WTC11 (cell line): ENCODE data around the gene C1QTNF2.

Experiments used
- GRHL2 ChIP-seq: fragments of 250-450 bp; sonication (Bioruptor Pico); IDR thresholded peaks from 2 replicates; pipeline ENCODE4 v1.8.0; 2022; ENCODE audit warnings: mild to moderate bottlenecking, moderate library complexity; ENCODE audit not compliant: insufficient replicate concordance, severe bottlenecking
- IRF2 ChIP-seq: sonication (generic); formaldehyde crosslinking; IDR thresholded peaks from 2 replicates; pipeline ENCODE4 v1.8.0; 2022; ENCODE audit warnings: low read depth, missing genetic modification reagents, borderline replicate concordance
- NFE2L1 ChIP-seq: sonication (generic); formaldehyde crosslinking; IDR thresholded peaks from 2 replicates; pipeline ENCODE4 v1.8.1; 2023; ENCODE audit warnings: missing genetic modification reagents
- NFYB ChIP-seq: sonication (generic); formaldehyde crosslinking; conservative IDR thresholded peaks from 2 replicates; pipeline ENCODE4 v1.8.0; 2022; ENCODE audit warnings: low read depth, missing genetic modification reagents
- TCF7 ChIP-seq: sonication (generic); formaldehyde crosslinking; IDR thresholded peaks from 2 replicates; pipeline ENCODE4 v1.8.0; 2022; ENCODE audit warnings: mild to moderate bottlenecking, low read depth, missing genetic modification reagents, moderate library complexity
- TF ChIP-seq, protein P1 (sequence below): sonication (generic); formaldehyde crosslinking; IDR thresholded peaks from 2 replicates; pipeline ENCODE4 v1.8.1; 2023; ENCODE audit warnings: mild to moderate bottlenecking, missing genetic modification reagents, moderate library complexity
- TF ChIP-seq, protein P2 (sequence below): fragments of 200-600 bp; IDR thresholded peaks from 2 replicates; pipeline ENCODE4 v1.8.0; 2022; ENCODE audit warnings: antibody characterized with exemption
- TF ChIP-seq, protein P3 (sequence below): sonication (generic); formaldehyde crosslinking; IDR thresholded peaks from 2 replicates; pipeline ENCODE4 v1.8.1; 2022; ENCODE audit warnings: low read depth, missing genetic modification reagents, borderline replicate concordance

DNA sequence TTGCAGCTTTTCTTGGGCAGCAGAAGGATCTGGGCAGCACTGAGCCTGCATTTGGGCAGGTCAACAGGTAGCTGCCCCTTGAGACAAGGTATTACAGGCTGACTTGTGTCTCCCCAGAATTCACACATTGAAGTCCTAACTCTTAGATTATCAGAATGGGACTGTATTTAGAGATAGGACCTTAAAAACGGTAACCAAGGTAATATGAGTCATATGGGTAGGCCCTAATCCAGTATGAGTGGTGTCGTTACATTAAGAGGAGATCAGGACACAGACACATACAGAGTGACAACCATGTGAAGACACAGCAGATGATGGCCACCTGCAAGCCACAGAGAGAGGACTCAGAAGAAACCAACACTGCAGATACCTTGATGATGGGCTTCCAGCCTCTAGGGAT lies 3.2 kb downstream of the C1QTNF2 start:
- TF ChIP-seq, protein P1, sequence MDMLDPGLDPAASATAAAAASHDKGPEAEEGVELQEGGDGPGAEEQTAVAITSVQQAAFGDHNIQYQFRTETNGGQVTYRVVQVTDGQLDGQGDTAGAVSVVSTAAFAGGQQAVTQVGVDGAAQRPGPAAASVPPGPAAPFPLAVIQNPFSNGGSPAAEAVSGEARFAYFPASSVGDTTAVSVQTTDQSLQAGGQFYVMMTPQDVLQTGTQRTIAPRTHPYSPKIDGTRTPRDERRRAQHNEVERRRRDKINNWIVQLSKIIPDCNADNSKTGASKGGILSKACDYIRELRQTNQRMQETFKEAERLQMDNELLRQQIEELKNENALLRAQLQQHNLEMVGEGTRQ (CRISPR knock-in tag), result no peak
- TF ChIP-seq, protein P2, sequence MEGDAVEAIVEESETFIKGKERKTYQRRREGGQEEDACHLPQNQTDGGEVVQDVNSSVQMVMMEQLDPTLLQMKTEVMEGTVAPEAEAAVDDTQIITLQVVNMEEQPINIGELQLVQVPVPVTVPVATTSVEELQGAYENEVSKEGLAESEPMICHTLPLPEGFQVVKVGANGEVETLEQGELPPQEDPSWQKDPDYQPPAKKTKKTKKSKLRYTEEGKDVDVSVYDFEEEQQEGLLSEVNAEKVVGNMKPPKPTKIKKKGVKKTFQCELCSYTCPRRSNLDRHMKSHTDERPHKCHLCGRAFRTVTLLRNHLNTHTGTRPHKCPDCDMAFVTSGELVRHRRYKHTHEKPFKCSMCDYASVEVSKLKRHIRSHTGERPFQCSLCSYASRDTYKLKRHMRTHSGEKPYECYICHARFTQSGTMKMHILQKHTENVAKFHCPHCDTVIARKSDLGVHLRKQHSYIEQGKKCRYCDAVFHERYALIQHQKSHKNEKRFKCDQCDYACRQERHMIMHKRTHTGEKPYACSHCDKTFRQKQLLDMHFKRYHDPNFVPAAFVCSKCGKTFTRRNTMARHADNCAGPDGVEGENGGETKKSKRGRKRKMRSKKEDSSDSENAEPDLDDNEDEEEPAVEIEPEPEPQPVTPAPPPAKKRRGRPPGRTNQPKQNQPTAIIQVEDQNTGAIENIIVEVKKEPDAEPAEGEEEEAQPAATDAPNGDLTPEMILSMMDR, result no peak
- no peak for TF ChIP-seq NFYB (CRISPR knock-in tag)
- TF ChIP-seq GRHL2 (CRISPR knock-in tag), result no peak
- TF ChIP-seq IRF2 (CRISPR knock-in tag), result no peak
- TF ChIP-seq TCF7 (CRISPR knock-in tag), result no peak
- no peak for TF ChIP-seq NFE2L1 (CRISPR knock-in tag)
- TF ChIP-seq, protein P3, sequence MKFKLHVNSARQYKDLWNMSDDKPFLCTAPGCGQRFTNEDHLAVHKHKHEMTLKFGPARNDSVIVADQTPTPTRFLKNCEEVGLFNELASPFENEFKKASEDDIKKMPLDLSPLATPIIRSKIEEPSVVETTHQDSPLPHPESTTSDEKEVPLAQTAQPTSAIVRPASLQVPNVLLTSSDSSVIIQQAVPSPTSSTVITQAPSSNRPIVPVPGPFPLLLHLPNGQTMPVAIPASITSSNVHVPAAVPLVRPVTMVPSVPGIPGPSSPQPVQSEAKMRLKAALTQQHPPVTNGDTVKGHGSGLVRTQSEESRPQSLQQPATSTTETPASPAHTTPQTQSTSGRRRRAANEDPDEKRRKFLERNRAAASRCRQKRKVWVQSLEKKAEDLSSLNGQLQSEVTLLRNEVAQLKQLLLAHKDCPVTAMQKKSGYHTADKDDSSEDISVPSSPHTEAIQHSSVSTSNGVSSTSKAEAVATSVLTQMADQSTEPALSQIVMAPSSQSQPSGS, result no peak
